Measurements from ENCODE around the gene PLA2G2D. TPM values are rescaled to one million over a fixed set of nuclear protein-coding genes. Genes with fewer than 3 reads are reported as not detected.

The PLA2G2D gene
- total RNA-seq, 2 donors from 2014 or later = not detected

- Histone ChIP-seq H3K4me3 (no peak overlapping the region), H3K27ac (no peak overlapping the region), H3K27me3 (no peaks in the 10 kb centered on the region), H3K4me1 (no peaks in the 10 kb centered on the region), H3K9me3 (no peaks in the 10 kb centered on the region), H3K36me3 (replicated peaks in 1 of 2; ENCODE audit: insufficient read depth in 1 of 2, low read depth in 2 of 2) (no peaks in the 10 kb centered on the region)
- TF ChIP-seq CTCF (IDR thresholded peaks at IDR 0.05) (no peak), POLR2A (IDR thresholded peaks at IDR 0.05) (no peak)
- ATAC-seq = no peak
- 56 to 63% methylated on average over 5 of the region's 5 CpGs for WGBS, 2 donors
- DNase-seq = no peak
- intact Hi-C loops (cut with DNase I) = no loop called here
Measured at GRCh38 chr1:20076223-20076622, 43.1 kb downstream of the PLA2G2D start.

GRCh38 chr1:20075345-20075744, 44.0 kb downstream of the PLA2G2D start:
- no peaks in the 10 kb centered on the region for H3K27me3 ChIP-seq
- H3K4me3 ChIP-seq = no peak overlapping the region
- intact Hi-C loops (cut with DNase I) = no loop called here
- no peaks in the 10 kb centered on the region for H3K4me1 ChIP-seq
- no peaks in the 10 kb centered on the region for H3K9me3 ChIP-seq
- TF ChIP-seq POLR2A (IDR thresholded peaks at IDR 0.05) = no peak
- ATAC-seq (no peak), DNase-seq (no peak)
- no peak overlapping the region for H3K27ac ChIP-seq
- WGBS, 2 donors = 59 to 69% methylated on average over 2 of the region's 2 CpGs
- no peaks in the 10 kb centered on the region for H3K36me3 ChIP-seq (replicated peaks in 1 of 2; ENCODE audit: insufficient read depth in 1 of 2, low read depth in 2 of 2)

- no peaks in the 10 kb centered on the region for H3K27me3 ChIP-seq
- H3K4me3 ChIP-seq = no peak overlapping the region
- H3K36me3 ChIP-seq (replicated peaks in 1 of 2; ENCODE audit: insufficient read depth in 1 of 2, low read depth in 2 of 2) = no peaks in the 10 kb centered on the region
- DNase-seq = no peak
- no peak for TF ChIP-seq CTCF (IDR thresholded peaks at IDR 0.05)
- TF ChIP-seq POLR2A (IDR thresholded peaks at IDR 0.05) = no peak
- intact Hi-C loops (cut with DNase I) = no loop called here
- 61 to 65% methylated on average over 6 to 8 of the region's 8 CpGs for WGBS, 2 donors
- ATAC-seq = no peak
- no peaks in the 10 kb centered on the region for H3K4me1 ChIP-seq
- H3K9me3 ChIP-seq = no peaks in the 10 kb centered on the region
- no peak overlapping the region for H3K27ac ChIP-seq
Measured at GRCh38 chr1:20074725-20075171, 44.6 kb downstream of the PLA2G2D start.

GRCh38 chr1:20074055-20074724, 45.1 kb downstream of the PLA2G2D start:
- Histone ChIP-seq H3K9me3 (no peaks in the 10 kb centered on the region), H3K27ac (no peak overlapping the region), H3K4me3 (no peak overlapping the region), H3K4me1 (no peaks in the 10 kb centered on the region), H3K36me3 (replicated peaks in 1 of 2; ENCODE audit: insufficient read depth in 1 of 2, low read depth in 2 of 2) (no peaks in the 10 kb centered on the region), H3K27me3 (no peaks in the 10 kb centered on the region)
- no peak for ATAC-seq
- no peak for TF ChIP-seq POLR2A (IDR thresholded peaks at IDR 0.05)
- no peak for TF ChIP-seq CTCF (IDR thresholded peaks at IDR 0.05)
- intact Hi-C loops (cut with DNase I) = no loop called here
- 75 to 76% methylated on average over 11 of the region's 11 CpGs for whole genome bisulfite sequencing, 2 donors
- no peak for DNase-seq

- no peak overlapping the region for H3K4me3 ChIP-seq
- TF ChIP-seq POLR2A (IDR thresholded peaks at IDR 0.05) = no peak
- TF ChIP-seq CTCF (IDR thresholded peaks at IDR 0.05) = no peak
- no peaks in the 10 kb centered on the region for H3K9me3 ChIP-seq
- no peaks in the 10 kb centered on the region for H3K27me3 ChIP-seq
- intact Hi-C loops (cut with DNase I) = no loop called here
- no peak for DNase-seq
- H3K4me1 ChIP-seq = no peaks in the 10 kb centered on the region
- H3K36me3 ChIP-seq (replicated peaks in 1 of 2; ENCODE audit: insufficient read depth in 1 of 2, low read depth in 2 of 2) = no peaks in the 10 kb centered on the region
- no peak for ATAC-seq
- 95 to 97% methylated on average over 2 of the region's 2 CpGs for WGBS, 2 donors
- H3K27ac ChIP-seq = no peak overlapping the region
Measured at GRCh38 chr1:20073256-20073655, 46.1 kb downstream of the PLA2G2D start.

All from body of pancreas (tissue), 4 donors.